ENCODE results near the gene EVC.

Gene EVC

GRCh38 chr4:5691491-5692132 lies 19.4 kb upstream of the EVC start:
- H3K27ac ChIP-seq (ENCODE audit: low read depth, low read length), result no peak overlapping the region
- no peaks in the 10 kb centered on the region for H3K9me3 ChIP-seq (ENCODE audit: insufficient read depth, low read depth, low read length)
- 82% methylated on average over 7 of the region's 7 CpGs for WGBS
- no peak overlapping the region for H3K9ac ChIP-seq (ENCODE audit: low read depth, low read length)
- H3K27me3 ChIP-seq (ENCODE audit: insufficient read depth, low read length), result no peaks in the 10 kb centered on the region
- H3K36me3 ChIP-seq (ENCODE audit: insufficient read depth, low read length), result peaks cover 71% of the 10 kb centered on the region
- no peak overlapping the region for H3K4me3 ChIP-seq (ENCODE audit: low read length)
- no peaks in the 10 kb centered on the region for H3K4me1 ChIP-seq (ENCODE audit: insufficient read depth, low read length)

- Histone ChIP-seq H3K4me1 (ENCODE audit: insufficient read depth, low read length) (no peaks in the 10 kb centered on the region), H3K9ac (ENCODE audit: low read depth, low read length) (no peak overlapping the region), H3K36me3 (ENCODE audit: insufficient read depth, low read length) (peaks cover 64% of the 10 kb centered on the region), H3K4me3 (ENCODE audit: low read length) (no peak overlapping the region), H3K27me3 (ENCODE audit: insufficient read depth, low read length) (no peaks in the 10 kb centered on the region), H3K27ac (ENCODE audit: low read depth, low read length) (no peak overlapping the region), H3K9me3 (ENCODE audit: insufficient read depth, low read depth, low read length) (no peaks in the 10 kb centered on the region)
- 90% methylated on average over 2 of the region's 4 CpGs for WGBS
These were observed 17.1 kb upstream of the EVC start for GRCh38 chr4:5693871-5694270.

GRCh38 chr4:5696341-5696740 lies 14.7 kb upstream of the EVC start:
- no peak overlapping the region for H3K9ac ChIP-seq (ENCODE audit: low read depth, low read length)
- H3K9me3 ChIP-seq (ENCODE audit: insufficient read depth, low read depth, low read length), result no peaks in the 10 kb centered on the region
- no peaks in the 10 kb centered on the region for H3K4me1 ChIP-seq (ENCODE audit: insufficient read depth, low read length)
- 94% methylated on average over 11 of the region's 11 CpGs for WGBS
- peaks cover 39% of the 10 kb centered on the region for H3K36me3 ChIP-seq (ENCODE audit: insufficient read depth, low read length)
- no peak overlapping the region for H3K4me3 ChIP-seq (ENCODE audit: low read length)
- no peaks in the 10 kb centered on the region for H3K27me3 ChIP-seq (ENCODE audit: insufficient read depth, low read length)
- no peak overlapping the region for H3K27ac ChIP-seq (ENCODE audit: low read depth, low read length)

GRCh38 chr4:5700459-5700858 lies 10.5 kb upstream of the EVC start:
- no peaks in the 10 kb centered on the region for H3K27me3 ChIP-seq (ENCODE audit: insufficient read depth, low read length)
- no peak overlapping the region for H3K9ac ChIP-seq (ENCODE audit: low read depth, low read length)
- peaks cover 20% of the 10 kb centered on the region for H3K36me3 ChIP-seq (ENCODE audit: insufficient read depth, low read length)
- no peaks in the 10 kb centered on the region for H3K4me1 ChIP-seq (ENCODE audit: insufficient read depth, low read length)
- H3K9me3 ChIP-seq (ENCODE audit: insufficient read depth, low read depth, low read length), result peaks cover 7% of the 10 kb centered on the region; the same call in 1 of the 2 replicates
- H3K4me3 ChIP-seq (ENCODE audit: low read length), result no peak overlapping the region
- H3K27ac ChIP-seq (ENCODE audit: low read depth, low read length), result no peak overlapping the region
- WGBS, result 93% methylated on average over 5 of the region's 5 CpGs

GRCh38 chr4:5701971-5702370 lies 9.0 kb upstream of the EVC start:
- H3K9me3 ChIP-seq (ENCODE audit: insufficient read depth, low read depth, low read length), result peaks cover 7% of the 10 kb centered on the region; the same call in 1 of the 2 replicates
- H3K27ac ChIP-seq (ENCODE audit: low read depth, low read length), result no peak overlapping the region
- no peak overlapping the region for H3K4me3 ChIP-seq (ENCODE audit: low read length)
- H3K36me3 ChIP-seq (ENCODE audit: insufficient read depth, low read length), result peaks cover 17% of the 10 kb centered on the region
- H3K27me3 ChIP-seq (ENCODE audit: insufficient read depth, low read length), result peaks cover under 1% of the 10 kb centered on the region; the same call in 1 of the 2 replicates
- 87% methylated on average over 8 of the region's 8 CpGs for WGBS
- H3K9ac ChIP-seq (ENCODE audit: low read depth, low read length), result no peak overlapping the region
- no peaks in the 10 kb centered on the region for H3K4me1 ChIP-seq (ENCODE audit: insufficient read depth, low read length)

GRCh38 chr4:5703831-5704230 lies 7.2 kb upstream of the EVC start:
- no peak overlapping the region for H3K9ac ChIP-seq (ENCODE audit: low read depth, low read length)
- peaks cover 8% of the 10 kb centered on the region for H3K27me3 ChIP-seq (ENCODE audit: insufficient read depth, low read length)
- 91% methylated on average over 5 of the region's 5 CpGs for WGBS
- no peak overlapping the region for H3K27ac ChIP-seq (ENCODE audit: low read depth, low read length)
- peaks cover 7% of the 10 kb centered on the region; the same call in 1 of the 2 replicates for H3K9me3 ChIP-seq (ENCODE audit: insufficient read depth, low read depth, low read length)
- no peak overlapping the region for H3K4me3 ChIP-seq (ENCODE audit: low read length)
- peaks cover 14% of the 10 kb centered on the region for H3K36me3 ChIP-seq (ENCODE audit: insufficient read depth, low read length)
- H3K4me1 ChIP-seq (ENCODE audit: insufficient read depth, low read length), result peaks cover 4% of the 10 kb centered on the region; the same call in 1 of the 2 replicates

- no peak overlapping the region for H3K27ac ChIP-seq (ENCODE audit: low read depth, low read length)
- H3K4me1 ChIP-seq (ENCODE audit: insufficient read depth, low read length), result peaks cover 4% of the 10 kb centered on the region; the same call in 1 of the 2 replicates
- peaks cover 7% of the 10 kb centered on the region; the same call in 1 of the 2 replicates for H3K9me3 ChIP-seq (ENCODE audit: insufficient read depth, low read depth, low read length)
- H3K36me3 ChIP-seq (ENCODE audit: insufficient read depth, low read length), result peaks cover 14% of the 10 kb centered on the region
- WGBS, result 79% methylated on average over 6 of the region's 6 CpGs
- no peak overlapping the region for H3K9ac ChIP-seq (ENCODE audit: low read depth, low read length)
- H3K27me3 ChIP-seq (ENCODE audit: insufficient read depth, low read length), result peaks cover 11% of the 10 kb centered on the region
- H3K4me3 ChIP-seq (ENCODE audit: low read length), result no peak overlapping the region
These were observed 6.7 kb upstream of the EVC start for GRCh38 chr4:5704276-5704675.

GRCh38 chr4:5705647-5706320 lies 5.2 kb upstream of the EVC start:
- 94% methylated on average over 5 of the region's 5 CpGs for WGBS
- peaks cover 7% of the 10 kb centered on the region; the same call in 1 of the 2 replicates for H3K9me3 ChIP-seq (ENCODE audit: insufficient read depth, low read depth, low read length)
- no peak overlapping the region for H3K9ac ChIP-seq (ENCODE audit: low read depth, low read length)
- H3K27ac ChIP-seq (ENCODE audit: low read depth, low read length), result no peak overlapping the region
- H3K36me3 ChIP-seq (ENCODE audit: insufficient read depth, low read length), result peaks cover 14% of the 10 kb centered on the region
- H3K4me3 ChIP-seq (ENCODE audit: low read length), result no peak overlapping the region
- H3K4me1 ChIP-seq (ENCODE audit: insufficient read depth, low read length), result peaks cover 4% of the 10 kb centered on the region; the same call in 1 of the 2 replicates
- H3K27me3 ChIP-seq (ENCODE audit: insufficient read depth, low read length), result peaks cover 19% of the 10 kb centered on the region

- H3K36me3 ChIP-seq (ENCODE audit: insufficient read depth, low read length), result peaks cover 14% of the 10 kb centered on the region
- peaks cover 7% of the 10 kb centered on the region; the same call in 1 of the 2 replicates for H3K9me3 ChIP-seq (ENCODE audit: insufficient read depth, low read depth, low read length)
- peaks cover 4% of the 10 kb centered on the region; the same call in 1 of the 2 replicates for H3K4me1 ChIP-seq (ENCODE audit: insufficient read depth, low read length)
- peaks cover 21% of the 10 kb centered on the region for H3K27me3 ChIP-seq (ENCODE audit: insufficient read depth, low read length)
- H3K9ac ChIP-seq (ENCODE audit: low read depth, low read length), result no peak overlapping the region
- no peak overlapping the region for H3K27ac ChIP-seq (ENCODE audit: low read depth, low read length)
- WGBS, result 90% methylated on average over 11 of the region's 11 CpGs
- H3K4me3 ChIP-seq (ENCODE audit: low read length), result no peak overlapping the region
These were observed 4.3 kb upstream of the EVC start for GRCh38 chr4:5706486-5707290.

- Histone ChIP-seq H3K36me3 (ENCODE audit: insufficient read depth, low read length) (peaks cover 14% of the 10 kb centered on the region), H3K9ac (ENCODE audit: low read depth, low read length) (0 out of 2 replicates have a peak overlapping the region, but pooled peaks have one; percentile 62), H3K4me1 (ENCODE audit: insufficient read depth, low read length) (peaks cover 8% of the 10 kb centered on the region), H3K9me3 (ENCODE audit: insufficient read depth, low read depth, low read length) (peaks cover 7% of the 10 kb centered on the region; the same call in 1 of the 2 replicates), H3K27me3 (ENCODE audit: insufficient read depth, low read length) (peaks cover 28% of the 10 kb centered on the region), H3K4me3 (ENCODE audit: low read length) (peak overlapping the region; percentile 65), H3K27ac (ENCODE audit: low read depth, low read length) (no peak overlapping the region)
- WGBS, result 61% methylated on average over 5 of the region's 5 CpGs
These were observed 3.6 kb upstream of the EVC start for GRCh38 chr4:5707366-5707765.

All from HUES64 (cell line).